ENCODE measurements around the gene PCSK1. TPM values are rescaled to one million over a fixed set of nuclear protein-coding genes. Genes with fewer than 3 reads are reported as not detected.

PCSK1 gene
- total RNA-seq, 1 donor from 2014 or later, result 0.47 TPM

- H3K27ac Mint-ChIP-seq (ENCODE audit: unreplicated experiment), result no peak overlapping the region
- DNase-seq (ENCODE audit: low read depth, low spot score), result no peak
- H3K4me1 Mint-ChIP-seq, result peaks cover 4% of the 10 kb centered on the region
- no peak overlapping the region for H3K4me3 Mint-ChIP-seq
- no peak for TF ChIP-seq CTCF (conservative IDR thresholded peaks at IDR 0.05)
- H3K36me3 Mint-ChIP-seq (ENCODE audit: low read depth), result no peaks in the 10 kb centered on the region
- H3K27me3 Mint-ChIP-seq (ENCODE audit: low read depth), result no peaks in the 10 kb centered on the region
- no peaks in the 10 kb centered on the region for H3K9me3 Mint-ChIP-seq
Observed at GRCh38 chr5:96474073-96474472, 41.0 kb upstream of the PCSK1 start.

GRCh38 chr5:96473155-96473554, 40.1 kb upstream of the PCSK1 start:
- no peaks in the 10 kb centered on the region for H3K9me3 Mint-ChIP-seq
- no peak for TF ChIP-seq CTCF (conservative IDR thresholded peaks at IDR 0.05)
- no peak overlapping the region for H3K4me3 Mint-ChIP-seq
- no peaks in the 10 kb centered on the region for H3K36me3 Mint-ChIP-seq (ENCODE audit: low read depth)
- no peak for DNase-seq (ENCODE audit: low read depth, low spot score)
- H3K4me1 Mint-ChIP-seq, result peaks cover 4% of the 10 kb centered on the region
- no peaks in the 10 kb centered on the region for H3K27me3 Mint-ChIP-seq (ENCODE audit: low read depth)
- no peak overlapping the region for H3K27ac Mint-ChIP-seq (ENCODE audit: unreplicated experiment)

GRCh38 chr5:96470785-96471184, 37.7 kb upstream of the PCSK1 start:
- no peak overlapping the region for H3K27ac Mint-ChIP-seq (ENCODE audit: unreplicated experiment)
- no peak for DNase-seq (ENCODE audit: low read depth, low spot score)

GRCh38 chr5:96468956-96469355, 35.9 kb upstream of the PCSK1 start:
- no peak for TF ChIP-seq CTCF (conservative IDR thresholded peaks at IDR 0.05)
- Mint-ChIP-seq H3K27ac (ENCODE audit: unreplicated experiment) (no peak overlapping the region), H3K36me3 (ENCODE audit: low read depth) (no peaks in the 10 kb centered on the region), H3K9me3 (no peaks in the 10 kb centered on the region), H3K27me3 (ENCODE audit: low read depth) (peaks cover 5% of the 10 kb centered on the region), H3K4me3 (no peak overlapping the region), H3K4me1 (peaks cover 4% of the 10 kb centered on the region)
- no peak for DNase-seq (ENCODE audit: low read depth, low spot score)

More at GRCh38 chr5:96470785-96471184, 37.7 kb upstream of the PCSK1 start:
- Mint-ChIP-seq H3K4me3 (no peak overlapping the region), H3K27me3 (ENCODE audit: low read depth) (peaks cover 3% of the 10 kb centered on the region), H3K4me1 (peaks cover 4% of the 10 kb centered on the region), H3K9me3 (no peaks in the 10 kb centered on the region), H3K36me3 (ENCODE audit: low read depth) (no peaks in the 10 kb centered on the region)
- no peak for TF ChIP-seq CTCF (conservative IDR thresholded peaks at IDR 0.05)

GRCh38 chr5:96463091-96463490, 30.0 kb upstream of the PCSK1 start:
- Mint-ChIP-seq H3K27me3 (ENCODE audit: low read depth) (peaks cover 9% of the 10 kb centered on the region), H3K27ac (ENCODE audit: unreplicated experiment) (no peak overlapping the region), H3K4me1 (no peaks in the 10 kb centered on the region), H3K9me3 (no peaks in the 10 kb centered on the region), H3K36me3 (ENCODE audit: low read depth) (no peaks in the 10 kb centered on the region), H3K4me3 (no peak overlapping the region)
- TF ChIP-seq CTCF (conservative IDR thresholded peaks at IDR 0.05), result no peak
- DNase-seq (ENCODE audit: low read depth, low spot score), result no peak
